GM18511 (cell line): ENCODE data around the gene FSTL1.

ENCODE experiments used
- ATAC-seq: cut with Tn5 transposase; IDR thresholded peaks from one replicate; pipeline ENCODE4 v1.9.1; 2021; ENCODE audit warnings: mild to moderate bottlenecking, moderate library complexity; ENCODE audit not compliant: unreplicated experiment

The FSTL1 gene

GRCh38 chr3:120440762-120441161 is 10.0 kb downstream of the FSTL1 start:
- no peak for ATAC-seq

- ATAC-seq = no peak
These were observed 10.6 kb downstream of the FSTL1 start for GRCh38 chr3:120440001-120440703.

GRCh38 chr3:120438665-120439370 is 12.0 kb downstream of the FSTL1 start:
- no peak for ATAC-seq

GRCh38 chr3:120438216-120438615 is 12.6 kb downstream of the FSTL1 start:
- no peak for ATAC-seq

- no peak for ATAC-seq
These were observed 13.2 kb downstream of the FSTL1 start for GRCh38 chr3:120437559-120437958.

GRCh38 chr3:120436523-120437050 is 14.2 kb downstream of the FSTL1 start:
- no peak for ATAC-seq

- no peak for ATAC-seq
These were observed 15.2 kb downstream of the FSTL1 start for GRCh38 chr3:120435621-120436020.

GRCh38 chr3:120433662-120434331 is 17.0 kb downstream of the FSTL1 start:
- ATAC-seq = no peak

- no peak for ATAC-seq
These were observed 18.5 kb downstream of the FSTL1 start for GRCh38 chr3:120432150-120432860.

- ATAC-seq = no peak
These were observed 20.9 kb downstream of the FSTL1 start for GRCh38 chr3:120429921-120430361.

GRCh38 chr3:120428924-120429323 is 21.9 kb downstream of the FSTL1 start:
- ATAC-seq = no peak

GRCh38 chr3:120427201-120427600 is 23.6 kb downstream of the FSTL1 start:
- ATAC-seq = no peak

GRCh38 chr3:120425572-120426250 is 25.1 kb downstream of the FSTL1 start:
- no peak for ATAC-seq

- ATAC-seq = no peak
These were observed 25.7 kb downstream of the FSTL1 start for GRCh38 chr3:120424976-120425570.

GRCh38 chr3:120424506-120424905 is 26.3 kb downstream of the FSTL1 start:
- ATAC-seq = no peak

- no peak for ATAC-seq
These were observed 27.4 kb downstream of the FSTL1 start for GRCh38 chr3:120423432-120423831.

GRCh38 chr3:120421926-120422325 is 28.9 kb downstream of the FSTL1 start:
- no peak for ATAC-seq

GRCh38 chr3:120420928-120421551 is 29.8 kb downstream of the FSTL1 start:
- no peak for ATAC-seq

- no peak for ATAC-seq
These were observed 30.4 kb downstream of the FSTL1 start for GRCh38 chr3:120420360-120420759.

GRCh38 chr3:120419797-120420196 is 31.0 kb downstream of the FSTL1 start:
- ATAC-seq = no peak
